MM.1S (cell line): ENCODE results near the gene S100B.

Experiments used
- DNase-seq: peaks from one replicate; pipeline ENCODE4 v3.0.0-alpha.2; 2015
- H2AFZ ChIP-seq: fragments of 300-600 bp; sonication (generic); 2 replicates; pipeline ENCODE4 v1.6.0; 2016; ENCODE audit warnings: antibody characterized with exemption, low read length
- H3F3A ChIP-seq: fragments of 300-600 bp; sonication (generic); 2 replicates; pipeline ENCODE4 v1.6.1; 2016; ENCODE audit warnings: mild to moderate bottlenecking, antibody characterized with exemption, low read length, moderate library complexity, mixed read lengths; ENCODE audit not compliant: insufficient read depth
- H3K27ac ChIP-seq: fragments of 300-600 bp; sonication (generic); 2 replicates; pipeline ENCODE4 v1.5.1; 2016; ENCODE audit warnings: mild to moderate bottlenecking, low read length
- H3K27me3 ChIP-seq: fragments of 300-600 bp; sonication (generic); replicated peaks from 2 replicates; pipeline ENCODE4 v1.6.0; 2016; ENCODE audit warnings: low read length; ENCODE audit not compliant: insufficient read depth
- H3K36me3 ChIP-seq: fragments of 300-600 bp; sonication (generic); replicated peaks from 2 replicates; pipeline ENCODE4 v1.6.1; 2016; ENCODE audit warnings: mild to moderate bottlenecking, low read length, mixed read lengths; ENCODE audit not compliant: insufficient read depth
- H3K4me1 ChIP-seq: fragments of 300-600 bp; sonication (generic); 2 replicates; pipeline ENCODE4 v1.6.1; 2016; ENCODE audit warnings: low read length, mixed read lengths
- H3K4me2 ChIP-seq: fragments of 300-600 bp; sonication (generic); 2 replicates; pipeline ENCODE4 v1.6.0; 2016; ENCODE audit warnings: low read depth, low read length
- H3K4me3 ChIP-seq: fragments of 300-600 bp; sonication (generic); 2 replicates; pipeline ENCODE4 v1.5.1; 2016; ENCODE audit warnings: low read length, mixed read lengths
- H3K79me2 ChIP-seq: fragments of 300-600 bp; sonication (generic); 2 replicates; pipeline ENCODE4 v1.6.1; 2016; ENCODE audit warnings: mixed run types, low read length, mixed read lengths
- H3K9ac ChIP-seq: fragments of 300-600 bp; sonication (generic); 2 replicates; pipeline ENCODE4 v1.6.1; 2016; ENCODE audit warnings: low read length, mixed read lengths
- H3K9me2 ChIP-seq: fragments of 300-600 bp; sonication (generic); replicated peaks from 2 replicates; pipeline ENCODE4 v1.6.1; 2016; ENCODE audit warnings: mild to moderate bottlenecking, low read length, mixed read lengths; ENCODE audit not compliant: insufficient read depth
- H3K9me3 ChIP-seq: fragments of 300-600 bp; sonication (generic); replicated peaks from 2 replicates; pipeline ENCODE4 v1.6.1; 2016; ENCODE audit warnings: mild to moderate bottlenecking, low read length, mixed read lengths; ENCODE audit not compliant: insufficient read depth
- H4K20me1 ChIP-seq: fragments of 300-600 bp; sonication (generic); 2 replicates; pipeline ENCODE4 v1.6.1; 2016; ENCODE audit warnings: mild to moderate bottlenecking, low read length, moderate library complexity, mixed read lengths; ENCODE audit not compliant: insufficient read depth
- CTCF ChIP-seq: fragments of 300-600 bp; sonication (generic); IDR thresholded peaks from 2 replicates; pipeline ENCODE4 v1.5.1; 2016; ENCODE audit warnings: antibody characterized with exemption, low read length, mixed read lengths
- EZH2 ChIP-seq: fragments of 300-600 bp; sonication (generic); optimal IDR thresholded peaks from 2 replicates; pipeline ENCODE3; 2017; ENCODE audit warnings: low read depth, mild to moderate bottlenecking, antibody characterized with exemption, low read length, mixed read lengths
- EZH2phosphoT487 ChIP-seq: fragments of 300-600 bp; sonication (generic); IDR thresholded peaks from 2 replicates; pipeline ENCODE4 v1.6.1; 2018; ENCODE audit warnings: antibody characterized with exemption, low read length

S100B gene

GRCh38 chr21:46549650-46550049, 55.2 kb downstream of the S100B start:
- TF ChIP-seq EZH2phosphoT487 (no peak), CTCF (no peak), EZH2 (no peak)
- Histone ChIP-seq H3K9me3 (no peaks in the 10 kb centered on the region), H3K79me2 (no peaks in the 10 kb centered on the region), H3K27me3 (no peaks in the 10 kb centered on the region), H3K4me1 (no peaks in the 10 kb centered on the region), H3K36me3 (no peaks in the 10 kb centered on the region), H3K9ac (no peak overlapping the region), H3K4me3 (no peak overlapping the region), H3K27ac (no peak overlapping the region), H4K20me1 (no peaks in the 10 kb centered on the region), H2AFZ (no peak overlapping the region), H3K4me2 (no peak overlapping the region), H3F3A (no peaks in the 10 kb centered on the region), H3K9me2 (no peaks in the 10 kb centered on the region)
- DNase-seq, result no peak
